ENCODE data around the gene F2RL1. TPM values are rescaled to one million over a fixed set of nuclear protein-coding genes. Genes with fewer than 3 reads are reported as not detected.
"Not testable (repeated sequence)": the region's sequence is repeated elsewhere in the genome, so short reads cannot be mapped to it uniquely, and the experiment has no call there.

F2RL1 gene
- total RNA-seq, 2 donors from 2014 or later = 4.9 to 7.8 TPM

- intact Hi-C loops (cut with DNase I) = no loop called here
- Histone ChIP-seq H3K36me3 (no peaks in the 10 kb centered on the region), H3K4me1 (replicated peaks) (no peaks in the 10 kb centered on the region), H3K4me3 (no peak overlapping the region), H3K9me3 (no peaks in the 10 kb centered on the region), H3K27me3 (replicated peaks; ENCODE audit: insufficient read depth) (no peaks in the 10 kb centered on the region), H3K27ac (no peak overlapping the region)
- 63% methylated on average over 3 of the region's 3 CpGs for WGBS
- TF ChIP-seq CTCF (IDR thresholded peaks at IDR 0.05) = no peak
- TF ChIP-seq POLR2AphosphoS5 (IDR thresholded peaks at IDR 0.05) = no peak
- TF ChIP-seq POLR2A (IDR thresholded peaks at IDR 0.05) = no peak
- DNase-seq (ENCODE audit: low spot score) = no peak
Measured at GRCh38 chr5:76807296-76807695, 11.5 kb upstream of the F2RL1 start.

- WGBS = 64% methylated on average over 5 of the region's 5 CpGs
- Histone ChIP-seq H3K4me3 (no peak overlapping the region), H3K4me1 (replicated peaks) (no peaks in the 10 kb centered on the region), H3K27me3 (replicated peaks; ENCODE audit: insufficient read depth) (no peaks in the 10 kb centered on the region), H3K27ac (no peak overlapping the region), H3K9me3 (no peaks in the 10 kb centered on the region), H3K36me3 (no peaks in the 10 kb centered on the region)
- no peak for DNase-seq (ENCODE audit: low spot score)
- intact Hi-C loops (cut with DNase I) = no loop called here
- TF ChIP-seq POLR2A (IDR thresholded peaks at IDR 0.05) = no peak
- TF ChIP-seq POLR2AphosphoS5 (IDR thresholded peaks at IDR 0.05) = no peak
- TF ChIP-seq CTCF (IDR thresholded peaks at IDR 0.05) = no peak
Measured at GRCh38 chr5:76808141-76808691, 10.6 kb upstream of the F2RL1 start.

GRCh38 chr5:76809141-76809540 is 9.7 kb upstream of the F2RL1 start:
- 54% methylated on average over 4 of the region's 4 CpGs for WGBS
- H3K27ac ChIP-seq = no peak overlapping the region
- no peak for TF ChIP-seq CTCF (IDR thresholded peaks at IDR 0.05)
- no peak for TF ChIP-seq POLR2A (IDR thresholded peaks at IDR 0.05)

GRCh38 chr5:76810236-76810635 is 8.6 kb upstream of the F2RL1 start:
- no peaks in the 10 kb centered on the region for H3K36me3 ChIP-seq
- H3K4me1 ChIP-seq (replicated peaks) = no peaks in the 10 kb centered on the region
- no peaks in the 10 kb centered on the region for H3K27me3 ChIP-seq (replicated peaks; ENCODE audit: insufficient read depth)
- WGBS = 89% methylated on average over 6 of the region's 6 CpGs
- intact Hi-C loops (cut with DNase I) = no loop called here
- H3K9me3 ChIP-seq = no peaks in the 10 kb centered on the region
- DNase-seq (ENCODE audit: low spot score) = no peak
- no peak overlapping the region for H3K4me3 ChIP-seq
- TF ChIP-seq CTCF (IDR thresholded peaks at IDR 0.05) (no peak), POLR2A (IDR thresholded peaks at IDR 0.05) (no peak), POLR2AphosphoS5 (IDR thresholded peaks at IDR 0.05) (no peak)
- H3K27ac ChIP-seq = no peak overlapping the region

More at GRCh38 chr5:76809141-76809540, 9.7 kb upstream of the F2RL1 start:
- no peaks in the 10 kb centered on the region for H3K27me3 ChIP-seq (replicated peaks; ENCODE audit: insufficient read depth)
- no peaks in the 10 kb centered on the region for H3K4me1 ChIP-seq (replicated peaks)
- intact Hi-C loops (cut with DNase I) = no loop called here
- H3K9me3 ChIP-seq = no peaks in the 10 kb centered on the region
- H3K36me3 ChIP-seq = no peaks in the 10 kb centered on the region
- H3K4me3 ChIP-seq = no peak overlapping the region
- no peak for DNase-seq (ENCODE audit: low spot score)

- H3K9me3 ChIP-seq = no peaks in the 10 kb centered on the region
- intact Hi-C loops (cut with DNase I) = no loop called here
- no peaks in the 10 kb centered on the region for H3K27me3 ChIP-seq (replicated peaks; ENCODE audit: insufficient read depth)
- H3K4me3 ChIP-seq = no peak overlapping the region
- WGBS = 89% methylated on average over 5 of the region's 5 CpGs
- no peak for DNase-seq (ENCODE audit: low spot score)
- no peaks in the 10 kb centered on the region for H3K4me1 ChIP-seq (replicated peaks)
- H3K27ac ChIP-seq = no peak overlapping the region
- no peak for TF ChIP-seq POLR2A (IDR thresholded peaks at IDR 0.05)
- no peak for TF ChIP-seq CTCF (IDR thresholded peaks at IDR 0.05)
- no peak for TF ChIP-seq POLR2AphosphoS5 (IDR thresholded peaks at IDR 0.05)
- no peaks in the 10 kb centered on the region for H3K36me3 ChIP-seq
Measured at GRCh38 chr5:76811214-76811613, 7.6 kb upstream of the F2RL1 start.

GRCh38 chr5:76812209-76812608 is 6.6 kb upstream of the F2RL1 start:
- H3K27ac ChIP-seq = not testable (repeated sequence)
- WGBS = 93% methylated on average over 17 of the region's 32 CpGs

More at GRCh38 chr5:76812209-76812608, 6.6 kb upstream of the F2RL1 start:
- H3K4me3 ChIP-seq; DNase-seq (ENCODE audit: low spot score); H3K4me1 ChIP-seq (replicated peaks); H3K36me3 ChIP-seq; intact Hi-C loops (cut with DNase I); H3K9me3 ChIP-seq; H3K27me3 ChIP-seq (replicated peaks; ENCODE audit: insufficient read depth): not testable (repeated sequence)

All from prostate gland (tissue), 2 donors.